GF-D8 (cell line): ENCODE measurements around the gene TMEM140.
"Not testable (repeated sequence)": the region's sequence is repeated elsewhere in the genome, so short reads cannot be mapped to it uniquely, and the experiment has no call there.

Experiments used
- DNase-seq: peaks from one replicate; lab custom pipeline; 2025; lab: John Stamatoyannopoulos, UW

The TMEM140 gene

GRCh38 chr7:135147899-135148721 lies at the start of gene TMEM140:
Gene TMEM140 (plus strand): TSS chr7:135148072. CDS start chr7:135164442, 16,370 bp downstream.
- DNase-seq = no peak

GRCh38 chr7:135098391-135098790 lies 49.5 kb upstream of the TMEM140 start:
- no peak for DNase-seq

DNA sequence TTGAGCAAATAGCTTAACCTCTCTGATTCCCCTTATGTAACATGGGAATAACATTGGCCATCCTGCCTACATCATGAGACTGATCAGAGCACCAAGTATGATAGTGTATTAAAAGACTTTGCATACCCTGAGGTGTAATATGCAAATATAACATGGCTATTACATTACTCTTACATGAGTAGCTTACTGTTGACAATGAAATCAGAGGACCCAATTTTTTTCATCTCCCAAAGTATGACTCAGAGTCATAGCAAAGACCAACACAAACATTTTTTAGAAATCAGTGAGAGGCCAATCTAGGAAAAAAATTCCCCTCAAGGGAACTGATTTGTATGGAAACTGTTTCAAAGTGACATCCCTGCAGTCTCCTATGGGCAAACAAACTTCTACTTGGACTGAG lies 47.0 kb upstream of the TMEM140 start:
- no peak for DNase-seq

DNA sequence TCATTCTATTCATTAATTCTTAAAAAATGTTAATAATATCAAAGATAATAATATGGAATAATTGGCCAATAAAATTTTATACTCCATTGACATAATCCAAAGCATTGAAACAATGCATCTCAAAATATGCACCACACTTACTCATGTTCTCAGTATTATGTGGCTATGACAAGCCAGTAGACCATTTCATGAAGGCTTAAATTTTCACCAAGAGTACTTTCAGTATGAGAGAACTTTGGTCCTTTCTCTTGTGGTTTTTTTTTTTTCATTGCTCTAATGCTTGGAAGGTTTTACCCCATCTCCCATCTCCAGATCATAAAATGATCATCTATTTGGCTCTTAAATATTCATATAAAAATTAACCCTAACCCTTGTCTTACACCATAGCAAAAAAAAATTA lies 45.5 kb upstream of the TMEM140 start:
- DNase-seq = no peak

GRCh38 chr7:135109562-135109961 lies 38.3 kb upstream of the TMEM140 start:
- DNase-seq = no peak

DNA sequence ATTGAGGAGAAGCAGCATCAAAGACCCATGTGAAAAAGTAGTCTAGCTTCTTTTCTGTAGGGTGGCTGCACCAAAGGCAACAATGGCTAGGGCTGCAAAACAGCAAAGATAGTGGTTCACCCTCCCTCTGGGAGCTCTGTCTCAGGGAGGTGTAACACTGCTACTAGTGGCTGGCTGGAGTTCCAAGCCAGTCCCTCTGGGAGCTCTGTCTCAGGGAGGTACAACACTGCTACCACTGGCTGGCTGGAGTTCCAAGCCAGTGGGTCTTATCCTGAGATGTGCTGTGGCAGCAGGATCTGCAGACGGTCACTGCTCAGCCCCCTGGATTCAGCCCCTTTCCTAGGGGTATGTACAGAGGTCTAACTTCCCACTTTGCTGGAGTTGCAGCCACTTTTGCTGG lies 37.9 kb upstream of the TMEM140 start:
- no peak for DNase-seq

- DNase-seq = no peak
Observed at GRCh38 chr7:135111379-135111778, 36.5 kb upstream of the TMEM140 start.

GRCh38 chr7:135114622-135115021 lies 33.2 kb upstream of the TMEM140 start:
- DNase-seq = no peak

DNA sequence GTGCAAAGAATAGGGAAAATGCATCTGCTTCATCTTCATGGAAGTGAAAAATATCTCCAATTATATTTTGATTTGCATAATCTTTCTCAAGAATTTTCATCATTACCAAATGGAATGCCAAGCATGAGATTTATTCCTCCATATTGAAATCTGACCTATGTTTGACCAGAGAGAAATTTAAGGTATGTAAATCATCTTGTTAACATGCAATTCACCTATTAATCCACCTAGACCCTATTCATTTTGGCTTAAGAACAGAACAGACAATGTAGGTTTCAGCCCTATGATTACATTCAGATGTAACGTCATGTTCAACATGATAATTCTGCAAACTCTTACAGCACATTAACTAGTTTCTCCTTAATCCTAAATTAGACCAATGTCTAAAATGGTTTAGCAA lies 30.8 kb upstream of the TMEM140 start:
- no peak for DNase-seq

DNA sequence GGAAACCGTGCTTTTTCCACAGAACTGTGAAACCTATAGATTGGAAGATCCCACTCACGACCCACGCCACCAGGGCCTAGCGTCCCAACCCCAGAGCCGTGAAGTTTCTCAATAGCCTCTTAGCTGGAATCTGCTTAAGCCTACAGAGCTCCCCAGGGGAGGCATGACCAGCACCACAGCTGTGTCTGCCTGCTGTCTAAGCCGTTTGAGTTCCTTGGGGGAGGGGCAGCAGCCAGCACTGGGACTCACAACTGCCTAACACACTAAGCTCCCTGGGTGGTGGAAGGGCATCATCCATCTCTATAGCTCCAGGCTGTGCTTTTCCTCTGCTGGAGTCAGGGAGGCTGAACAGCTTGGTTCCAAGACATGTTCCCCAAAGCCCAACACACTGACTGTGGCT lies 26.0 kb upstream of the TMEM140 start:
- DNase-seq = no peak

GRCh38 chr7:135124631-135125030 lies 23.2 kb upstream of the TMEM140 start:
- not testable (repeated sequence) for DNase-seq

GRCh38 chr7:135128931-135129330 lies 18.9 kb upstream of the TMEM140 start:
- no peak for DNase-seq

DNA sequence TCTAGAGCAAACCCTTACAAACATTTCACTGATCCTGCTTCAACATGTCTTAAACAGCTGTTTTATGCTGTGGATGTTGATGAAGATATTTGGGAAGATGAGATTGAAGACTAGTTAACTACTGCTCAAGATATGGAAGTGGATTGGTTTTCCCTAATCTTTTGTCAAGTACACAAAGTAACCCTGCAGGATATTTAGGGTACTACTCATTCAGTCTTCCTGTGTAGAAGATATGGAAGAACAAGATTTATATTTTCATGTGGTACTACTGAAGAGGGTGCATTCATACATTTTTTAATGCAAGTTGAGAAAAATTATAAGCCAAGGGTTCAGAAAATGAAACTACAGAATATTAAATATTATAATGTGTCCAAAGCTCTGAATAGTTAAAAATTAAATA lies 18.3 kb upstream of the TMEM140 start:
- no peak for DNase-seq

DNA sequence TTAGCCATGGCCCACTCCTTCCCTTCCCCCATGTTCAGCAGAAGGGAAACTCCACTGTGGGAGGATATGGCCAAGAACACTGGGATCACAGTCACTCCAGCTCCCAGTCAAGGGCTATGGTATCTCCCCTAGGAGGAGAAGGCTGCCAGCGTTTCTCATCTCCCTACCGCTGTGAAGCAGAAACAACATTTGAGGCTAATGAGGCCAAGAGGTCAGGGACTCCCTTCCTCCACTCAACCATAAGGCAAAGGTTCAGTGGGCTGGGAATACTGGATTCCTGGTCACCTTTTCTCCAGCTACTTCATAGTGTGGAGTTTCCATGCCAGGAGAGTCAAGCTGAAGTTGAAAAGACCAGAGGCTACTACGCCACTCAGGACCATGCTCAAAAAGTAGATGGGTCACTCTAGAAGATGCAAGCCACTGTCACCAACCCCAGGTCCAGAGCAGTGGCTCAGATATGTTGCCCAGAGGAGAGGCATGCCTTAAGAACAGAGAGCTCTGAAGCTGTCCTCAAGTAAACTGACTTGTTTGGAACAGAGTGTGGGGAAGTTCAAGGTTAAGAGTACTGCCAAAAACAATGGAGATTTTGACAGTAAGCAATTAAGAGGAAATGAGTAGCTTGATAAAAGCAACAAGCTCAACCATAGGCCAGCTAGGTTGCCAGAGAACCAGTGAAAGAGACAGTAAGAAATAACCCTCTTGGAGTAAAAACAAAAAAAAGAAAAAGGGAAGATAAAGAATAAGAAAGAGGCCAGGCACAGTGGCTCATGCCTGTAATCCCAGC lies 3.8 kb upstream of the TMEM140 start:
- DNase-seq = no peak

- DNase-seq = peak; percentile 23
Observed at GRCh38 chr7:135147341-135147898, 452 bp upstream of the TMEM140 start.

DNA sequence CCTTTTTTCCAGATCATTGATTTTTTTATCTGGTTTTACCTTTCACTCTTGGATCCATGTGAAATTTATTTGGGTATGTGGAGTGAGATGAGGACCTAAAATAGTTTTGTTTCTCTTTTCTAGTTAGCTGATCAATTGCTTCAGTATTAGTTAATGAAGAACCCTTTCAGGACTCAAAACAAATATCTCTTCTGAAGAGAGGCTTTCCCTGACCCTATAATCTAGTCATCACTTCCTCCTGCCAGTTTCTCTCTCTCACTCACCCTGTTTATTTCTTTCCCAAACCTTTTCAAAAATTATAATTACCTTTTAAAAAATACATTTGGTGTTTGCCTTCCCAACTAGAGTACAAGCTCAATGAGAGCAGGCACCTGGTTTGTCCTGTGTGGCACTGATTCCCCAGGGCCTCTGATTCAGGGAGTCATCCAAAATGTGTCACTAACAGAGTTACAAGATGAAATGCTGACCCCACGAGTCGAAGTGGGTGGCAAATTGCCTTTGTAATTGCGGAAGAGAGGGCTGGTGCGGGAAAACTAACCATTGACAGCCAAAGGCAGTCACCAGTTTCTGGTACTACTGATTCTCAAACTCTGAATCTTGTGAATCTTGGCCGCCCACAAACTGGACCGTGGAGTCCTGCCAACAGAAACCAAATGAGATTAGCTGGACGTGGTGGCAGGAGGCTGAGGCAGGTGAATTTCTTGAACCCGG lies 2.4 kb downstream of the TMEM140 start:
- DNase-seq = no peak

DNA sequence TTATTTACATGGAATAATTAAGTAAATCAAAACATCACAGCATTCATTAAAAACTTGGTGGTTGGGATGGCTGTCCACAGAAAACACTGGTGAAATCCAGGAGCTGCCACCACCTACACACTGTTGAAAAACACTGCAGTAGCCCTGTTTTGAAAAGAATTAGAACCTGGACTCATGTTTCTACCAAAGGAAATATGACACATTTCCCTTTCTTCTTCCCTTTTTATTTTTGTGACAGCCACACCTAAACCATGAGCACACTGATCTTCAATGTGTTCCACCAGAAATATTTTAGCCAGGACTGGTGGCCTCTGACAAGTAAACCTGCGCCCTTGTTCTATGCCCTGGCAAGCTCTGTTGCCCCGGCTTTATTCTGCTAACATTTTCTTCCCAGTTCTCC lies 3.3 kb downstream of the TMEM140 start:
- no peak for DNase-seq

GRCh38 chr7:135151533-135151932 lies 3.7 kb downstream of the TMEM140 start:
- no peak for DNase-seq

DNA sequence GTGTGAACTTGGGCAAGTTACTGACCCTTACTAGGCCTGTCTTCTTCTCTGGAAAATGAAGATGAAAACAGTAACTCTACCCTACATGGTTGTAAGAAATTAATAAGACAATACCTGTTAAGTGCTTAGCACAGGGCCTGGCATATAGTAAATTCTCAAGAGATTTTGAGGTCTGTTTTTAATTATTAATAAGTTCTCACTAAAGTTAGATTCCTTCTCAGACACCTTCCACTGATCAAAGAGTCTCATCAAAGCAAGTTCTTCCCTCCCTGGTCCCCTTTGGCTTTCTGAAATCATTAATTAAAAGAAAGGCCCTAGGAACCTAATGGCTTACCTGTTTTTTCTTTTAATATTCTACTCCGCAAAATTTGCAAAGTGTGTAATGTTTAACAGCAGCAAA lies 4.6 kb downstream of the TMEM140 start:
- DNase-seq = no peak

GRCh38 chr7:135154734-135155133 lies 6.9 kb downstream of the TMEM140 start:
- DNase-seq = no peak

GRCh38 chr7:135156290-135156689 lies 8.4 kb downstream of the TMEM140 start:
- DNase-seq = no peak

DNA sequence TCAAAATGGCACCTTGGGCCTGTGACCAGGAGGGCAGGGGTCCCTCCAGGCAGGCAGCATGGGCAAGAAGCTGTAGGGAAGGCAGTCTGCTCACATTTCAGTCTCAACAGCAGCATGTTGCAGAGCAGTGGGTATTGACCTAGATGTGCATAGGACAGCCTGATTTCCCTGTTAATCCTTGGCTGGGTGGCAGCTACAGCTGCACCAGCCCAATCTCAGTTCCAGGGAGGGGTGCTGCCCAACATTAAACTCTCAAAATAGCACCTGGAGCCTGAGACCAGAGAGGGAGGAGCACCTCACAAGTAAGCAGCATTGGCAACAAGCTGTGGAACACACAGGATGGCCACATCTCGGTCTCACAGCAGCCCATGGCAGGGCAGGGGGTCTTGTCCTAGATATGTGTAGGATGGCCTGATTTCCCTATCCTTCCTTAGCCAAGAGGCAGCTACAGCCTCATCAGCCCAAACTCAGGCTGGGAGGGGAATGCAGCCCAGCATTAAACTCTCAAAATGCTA lies 10.3 kb downstream of the TMEM140 start:
- no peak for DNase-seq
